HEK293T (cell line): Measurements from ENCODE around the gene CDKN2B-AS1.

Experiments used
- FOXA1 ChIP-seq: fragments of 450-650 bp; IDR thresholded peaks from 2 replicates; pipeline ENCODE4 v1.6.1; 2016; ENCODE audit warnings: mild to moderate bottlenecking
- FOXK2 ChIP-seq: fragments of 450-650 bp; IDR thresholded peaks from 2 replicates; pipeline ENCODE4 v1.6.1; 2016; ENCODE audit warnings: mild to moderate bottlenecking
- L3MBTL2 ChIP-seq: fragments of 450-650 bp; conservative IDR thresholded peaks from 2 replicates; pipeline ENCODE4 v1.6.1; 2016; ENCODE audit warnings: mild to moderate bottlenecking
- LEF1 ChIP-seq: fragments of 450-650 bp; IDR thresholded peaks from 2 replicates; pipeline ENCODE4 v1.6.1; 2017; ENCODE audit warnings: mild to moderate bottlenecking, borderline replicate concordance
- TARDBP ChIP-seq: fragments of 450-650 bp; IDR thresholded peaks from 2 replicates; pipeline ENCODE4 v1.6.1; 2016

GRCh38 chr9:22143799-22144625 is 149.4 kb downstream of the CDKN2B-AS1 start:
- TF ChIP-seq FOXA1 (no peak), TARDBP (no peak), L3MBTL2 (no peak), LEF1 (no peak), FOXK2 (no peak)
